Kidney (tissue), 14 donors: Measurements from ENCODE around the gene PXYLP1. TPM values are rescaled to one million over a fixed set of nuclear protein-coding genes. Genes with fewer than 3 reads are reported as not detected.

Experiments
- DNase-seq, 5 donors: peaks; one replicate each; pipeline ENCODE4 v3.0.0-alpha.2; 2013 to 2020
- FAIRE-seq: peaks from 2 replicates; lab custom pipeline; 2012; peaks lifted over from hg19 to GRCh38; lab: Jason Lieb, UNC
- H3K27ac ChIP-seq, 2 donors: one replicate each; pipeline ENCODE4 v1.7.0; 2013; ENCODE audit warnings: low read depth in 2 of 2, low read length in 2 of 2, inconsistent platforms in 1 of 2
- H3K27me3 ChIP-seq: one replicate; pipeline ENCODE4 v1.7.1; 2013; ENCODE audit warnings: low read length, inconsistent platforms; ENCODE audit not compliant: control insufficient read depth, insufficient read depth
- H3K36me3 ChIP-seq, 3 donors: one replicate each; pipeline versions ENCODE4 v1.7.0 to v1.7.1; 2013; ENCODE audit warnings: low read length in 3 of 3, control low read depth in 1 of 3, inconsistent platforms in 1 of 3; ENCODE audit not compliant: insufficient read depth in 3 of 3, control insufficient read depth in 2 of 3
- H3K4me1 ChIP-seq, 3 donors: one replicate each; pipeline versions ENCODE4 v1.7.0 to v1.7.1; 2013; ENCODE audit warnings: low read length in 3 of 3, inconsistent platforms in 1 of 3, low read depth in 1 of 3; ENCODE audit not compliant: control insufficient read depth in 2 of 3, insufficient read depth in 2 of 3
- H3K4me3 ChIP-seq, 3 donors: one replicate each; pipeline versions ENCODE4 v1.7.0 to v1.8.1; 2013; ENCODE audit warnings: low read length in 3 of 3, control low read depth in 1 of 3, inconsistent platforms in 1 of 3
- H3K9ac ChIP-seq, 3 donors: one replicate each; pipeline versions ENCODE4 v1.7.0 to v1.7.1; 2013; ENCODE audit warnings: low read length in 3 of 3, control low read depth in 1 of 3, inconsistent platforms in 1 of 3
- H3K9me3 ChIP-seq, 3 donors: one replicate each; pipeline versions ENCODE4 v1.7.0 to v1.7.1; 2013; ENCODE audit warnings: low read length in 3 of 3, control low read depth in 1 of 3, inconsistent platforms in 1 of 3; ENCODE audit not compliant: control insufficient read depth in 2 of 3, insufficient read depth in 1 of 3
- intact Hi-C: fragments of 100-400 bp; cut with DNase I; formaldehyde crosslinking; loops from one replicate; pipeline ENCODE4 v1.11.1; 2022
- polyA plus RNA-seq: library from polyadenylated mRNA; stranded (reverse); fragments of 350-450 nt; fragmentation: Illumina TruSeq; extraction: RNeasy Lipid Tissue Mini Kit (QIAGEN cat#74804); gene quantifications from one replicate; pipeline ENCODE4 v1.2.3, GENCODE V29; 2014; ENCODE audit warnings: low read depth, low replicate concordance; ENCODE audit not compliant: insufficient read depth
- total RNA-seq: library from RNA; stranded (reverse); fragmentation: NEBNext Ultra II Directional; extraction: Animal tissue kit (Norgen Biotek cat#: 25700); gene quantifications from one replicate; pipeline ENCODE4 v1.2.1, GENCODE V29; 2021
- TF ChIP-seq, protein P1 (sequence below): IDR thresholded peaks from 3 replicates; pipeline ENCODE4 v1.5.1; 2012; ENCODE audit warnings: mild to moderate bottlenecking, moderate library complexity, borderline replicate concordance; ENCODE audit not compliant: insufficient read depth; ENCODE audit errors: extremely low read depth
- donor health status: control.
- donor health status: control.
- donor health status: control.
- donor health status: control.
- donor health status: control.
- donor health status: DM: yes; HTN: yes; CAD: no.
- donor health status: Normal renal cell carcinoma (clear cell type).

Gene PXYLP1
- total and polyA plus RNA-seq, 2 donors from 2014 or later = 5.4 to 11.9 TPM

DNA sequence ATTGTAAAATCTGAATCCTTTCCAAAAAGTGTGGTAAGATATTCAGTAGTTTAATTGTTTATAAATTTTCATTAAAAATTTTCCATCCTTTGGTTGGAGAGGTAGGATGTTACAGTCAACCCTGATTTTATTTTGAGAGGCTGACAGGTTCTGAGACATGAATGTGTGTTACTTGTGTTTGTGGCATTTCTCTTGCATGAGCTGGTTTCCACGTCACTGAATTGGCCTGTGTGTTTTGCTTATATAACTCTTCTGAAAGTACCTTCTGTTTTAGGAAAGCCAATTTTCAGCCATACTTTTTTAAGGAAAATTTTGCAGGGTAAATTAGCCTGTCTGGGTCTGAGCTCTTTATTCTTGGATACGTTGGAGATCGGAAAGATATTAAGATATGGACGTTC lies 30.7 kb downstream of the PXYLP1 start:
- intact Hi-C loops = no loop called here
- TF ChIP-seq, protein P1, sequence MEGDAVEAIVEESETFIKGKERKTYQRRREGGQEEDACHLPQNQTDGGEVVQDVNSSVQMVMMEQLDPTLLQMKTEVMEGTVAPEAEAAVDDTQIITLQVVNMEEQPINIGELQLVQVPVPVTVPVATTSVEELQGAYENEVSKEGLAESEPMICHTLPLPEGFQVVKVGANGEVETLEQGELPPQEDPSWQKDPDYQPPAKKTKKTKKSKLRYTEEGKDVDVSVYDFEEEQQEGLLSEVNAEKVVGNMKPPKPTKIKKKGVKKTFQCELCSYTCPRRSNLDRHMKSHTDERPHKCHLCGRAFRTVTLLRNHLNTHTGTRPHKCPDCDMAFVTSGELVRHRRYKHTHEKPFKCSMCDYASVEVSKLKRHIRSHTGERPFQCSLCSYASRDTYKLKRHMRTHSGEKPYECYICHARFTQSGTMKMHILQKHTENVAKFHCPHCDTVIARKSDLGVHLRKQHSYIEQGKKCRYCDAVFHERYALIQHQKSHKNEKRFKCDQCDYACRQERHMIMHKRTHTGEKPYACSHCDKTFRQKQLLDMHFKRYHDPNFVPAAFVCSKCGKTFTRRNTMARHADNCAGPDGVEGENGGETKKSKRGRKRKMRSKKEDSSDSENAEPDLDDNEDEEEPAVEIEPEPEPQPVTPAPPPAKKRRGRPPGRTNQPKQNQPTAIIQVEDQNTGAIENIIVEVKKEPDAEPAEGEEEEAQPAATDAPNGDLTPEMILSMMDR = no peak
- no peak overlapping the region for H3K4me3 ChIP-seq
- H3K4me1 ChIP-seq = no peaks in the 10 kb centered on the region
- no peak overlapping the region for H3K9ac ChIP-seq
- no peaks in the 10 kb centered on the region for H3K36me3 ChIP-seq
- no peak overlapping the region for H3K27ac ChIP-seq
- no peak for DNase-seq
- no peaks in the 10 kb centered on the region for H3K27me3 ChIP-seq
- no peak for FAIRE-seq
- H3K9me3 ChIP-seq = no peaks in the 10 kb centered on the region

DNA sequence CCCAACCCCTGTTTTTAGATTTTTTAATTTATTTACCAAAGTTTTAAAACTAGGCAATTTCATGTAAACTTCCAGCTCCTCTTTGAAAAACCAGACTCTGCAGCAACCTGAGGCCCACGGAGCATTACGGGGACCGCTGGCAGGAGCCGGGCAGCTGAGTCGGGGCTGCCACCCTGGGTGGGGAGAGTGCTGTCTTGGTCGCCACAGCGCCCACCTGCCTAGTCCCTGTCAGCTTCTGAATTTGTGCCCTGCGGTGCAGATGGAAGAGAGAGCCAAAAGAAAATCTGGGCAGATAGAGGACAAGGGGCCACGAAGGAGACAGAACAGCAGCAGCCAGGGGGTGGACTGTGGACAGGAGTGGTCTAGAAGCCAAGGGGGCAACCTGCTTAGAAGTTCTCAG lies 34.6 kb downstream of the PXYLP1 start:
- Histone ChIP-seq H3K36me3 (no peaks in the 10 kb centered on the region), H3K9ac (no peak overlapping the region)
- DNase-seq = no peak

DNA sequence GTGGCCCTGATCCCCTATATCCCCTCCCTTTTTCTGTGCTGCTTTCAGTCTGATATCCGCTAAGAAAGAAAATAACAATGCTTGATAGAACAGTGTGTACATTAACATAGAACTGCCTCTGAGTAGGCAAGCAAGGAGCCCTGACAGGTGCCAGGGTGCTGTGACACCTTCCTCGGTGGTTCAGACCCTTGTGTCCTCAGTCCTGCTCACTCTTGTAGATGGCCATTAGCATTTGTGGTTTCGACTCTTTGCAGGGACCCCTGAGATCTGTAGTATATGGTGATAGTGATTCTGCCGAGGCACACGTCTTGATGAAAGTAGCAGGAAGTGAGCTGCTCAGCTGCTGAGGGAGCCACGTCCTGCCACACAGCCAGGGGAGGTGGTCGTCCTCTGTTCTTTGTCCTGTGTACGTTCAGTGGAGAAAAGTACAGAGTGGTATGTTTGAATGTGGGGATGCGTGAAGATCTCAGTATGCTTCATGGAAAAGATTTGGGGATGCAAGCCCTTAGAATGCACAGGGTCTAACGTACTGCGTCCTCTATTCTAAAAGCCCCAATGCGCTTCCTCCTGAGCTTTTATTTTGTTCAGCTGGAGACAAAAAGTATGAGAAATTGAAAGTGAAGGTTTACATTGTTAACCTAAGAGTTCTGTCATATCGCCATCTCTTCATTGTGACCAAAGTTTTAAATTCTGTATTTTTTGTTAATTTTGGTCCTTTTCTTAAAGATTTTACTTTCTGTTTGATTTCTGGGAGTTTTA lies 35.4 kb downstream of the PXYLP1 start:
- H3K4me3 ChIP-seq = peak overlapping the region in 1 of 3 donors; percentile 20
- H3K36me3 ChIP-seq = no peaks in the 10 kb centered on the region
- H3K27me3 ChIP-seq = no peaks in the 10 kb centered on the region
- no peak overlapping the region for H3K27ac ChIP-seq
- DNase-seq (no peak), FAIRE-seq (no peak)
- H3K9me3 ChIP-seq = no peaks in the 10 kb centered on the region
- H3K9ac ChIP-seq = no peak overlapping the region
- intact Hi-C loops = no loop called here
- H3K4me1 ChIP-seq = peaks cover 0 to 7% (median 0%) of the 10 kb centered on the region in 3 donors
- TF ChIP-seq, protein P1 = no peak

More for the DNA sequence above, 34.6 kb downstream of the PXYLP1 start:
- Histone ChIP-seq H3K27me3 (no peaks in the 10 kb centered on the region), H3K27ac (no peak overlapping the region), H3K4me1 (peaks cover 0 to 3% (median 0%) of the 10 kb centered on the region in 3 donors), H3K9me3 (no peaks in the 10 kb centered on the region), H3K4me3 (no peak overlapping the region)
- FAIRE-seq = no peak
- TF ChIP-seq, protein P1 = no peak
- intact Hi-C loops = no loop called here
